ENCODE measurements around the gene PRSS58. TPM values are rescaled to one million over a fixed set of nuclear protein-coding genes. Genes with fewer than 3 reads are reported as not detected.

PRSS58 gene
- total and polyA plus RNA-seq, 7 experiments from 2014 or later = not detected

DNA sequence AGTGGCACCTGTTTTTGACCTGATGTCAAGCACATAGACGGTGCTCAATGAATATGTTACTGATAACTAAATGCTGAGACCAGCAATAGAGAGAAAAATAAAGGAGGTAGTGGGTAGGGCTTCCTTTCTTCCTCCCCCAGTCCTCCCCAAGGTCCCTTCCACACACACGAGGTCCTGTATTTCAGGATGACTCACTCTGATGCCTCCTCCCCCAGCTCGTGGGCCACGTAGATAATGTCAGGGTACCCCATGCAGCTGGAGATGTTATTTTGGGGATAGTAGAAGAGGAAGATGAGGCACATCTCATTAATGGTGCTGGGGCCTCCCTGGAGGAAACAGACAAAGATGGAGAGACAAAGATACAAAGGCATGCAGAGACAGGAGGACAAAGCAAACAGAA is 17.3 kb downstream of the PRSS58 start:
- H3K4me1 Mint-ChIP-seq = no peaks in the 10 kb centered on the region
- peaks cover 0 to 3% (median 0%) of the 10 kb centered on the region in 11 donors for H3K9me3 Mint-ChIP-seq
- CTCF ChIA-PET = no interaction called here
- Histone ChIP-seq H3K27ac (ENCODE audit: low read depth, low read length) (no peak overlapping the region), H3K27me3 (ENCODE audit: control insufficient read depth in 2 of 2, insufficient read depth in 2 of 2, low read length in 2 of 2) (no peaks in the 10 kb centered on the region), H3K4me3 (ENCODE audit: low read length) (no peak overlapping the region), H3K4me1 (ENCODE audit: control insufficient read depth in 2 of 2, insufficient read depth in 2 of 2, low read length in 2 of 2) (no peaks in the 10 kb centered on the region), H3K9me3 (ENCODE audit: control insufficient read depth in 2 of 3, low read length in 3 of 3) (no peaks in the 10 kb centered on the region), H3K36me3 (ENCODE audit: control insufficient read depth in 2 of 3, insufficient read depth in 3 of 3, low read length in 3 of 3) (no peaks in the 10 kb centered on the region)
- peaks cover 11 to 35% (median 25%) of the 10 kb centered on the region in 5 donors for H3K27me3 Mint-ChIP-seq
- H3K36me3 Mint-ChIP-seq = no peaks in the 10 kb centered on the region
- POLR2A ChIA-PET = no interaction called here
- intact Hi-C loops (cut with micrococcal nuclease) = no loop called here
- H3K4me3 Mint-ChIP-seq = no peak overlapping the region
- H3K27ac Mint-ChIP-seq = no peak overlapping the region
- DNase-seq (no peak), ATAC-seq (no peak)

DNA sequence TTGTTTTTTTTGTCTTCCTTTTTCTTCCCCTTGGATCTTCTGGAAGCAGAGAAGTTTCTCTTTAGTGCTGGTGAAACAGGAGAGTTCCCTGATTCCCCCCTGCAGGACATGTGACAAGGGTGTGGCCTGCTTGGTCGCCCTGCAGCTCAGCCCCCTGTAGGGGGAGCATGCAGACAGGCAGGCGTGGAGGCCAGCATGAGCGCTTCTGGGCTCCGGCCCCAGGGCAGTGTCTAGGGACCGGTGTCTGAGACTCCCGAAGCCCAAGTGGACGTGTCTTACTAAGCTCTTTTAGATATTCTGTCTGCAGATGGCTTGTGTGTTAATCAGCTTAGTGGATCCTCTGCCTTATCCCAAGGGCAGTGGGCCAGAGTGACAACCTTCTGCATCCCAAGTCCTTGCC is 26.1 kb downstream of the PRSS58 start:
- no peaks in the 10 kb centered on the region for H3K27me3 ChIP-seq (ENCODE audit: control insufficient read depth in 2 of 2, insufficient read depth in 2 of 2, low read length in 2 of 2)
- Mint-ChIP-seq H3K36me3 (no peaks in the 10 kb centered on the region), H3K4me3 (no peak overlapping the region), H3K4me1 (no peaks in the 10 kb centered on the region), H3K9me3 (peaks cover 0 to 7% (median 1%) of the 10 kb centered on the region in 11 donors), H3K27me3 (peaks cover 21 to 39% (median 27%) of the 10 kb centered on the region in 5 donors), H3K27ac (no peak overlapping the region)
- H3K4me1 ChIP-seq (ENCODE audit: control insufficient read depth in 2 of 2, insufficient read depth in 2 of 2, low read length in 2 of 2) = no peaks in the 10 kb centered on the region
- ATAC-seq (no peak), DNase-seq (no peak)
- POLR2A ChIA-PET = no interaction called here
- H3K36me3 ChIP-seq (ENCODE audit: control insufficient read depth in 2 of 3, insufficient read depth in 3 of 3, low read length in 3 of 3) = no peaks in the 10 kb centered on the region
- H3K9me3 ChIP-seq (ENCODE audit: control insufficient read depth in 2 of 3, low read length in 3 of 3) = no peaks in the 10 kb centered on the region
- no peak overlapping the region for H3K4me3 ChIP-seq (ENCODE audit: low read length)
- intact Hi-C loops (cut with micrococcal nuclease) = no loop called here
- CTCF ChIA-PET = no interaction called here
- H3K27ac ChIP-seq (ENCODE audit: low read depth, low read length) = no peak overlapping the region

DNA sequence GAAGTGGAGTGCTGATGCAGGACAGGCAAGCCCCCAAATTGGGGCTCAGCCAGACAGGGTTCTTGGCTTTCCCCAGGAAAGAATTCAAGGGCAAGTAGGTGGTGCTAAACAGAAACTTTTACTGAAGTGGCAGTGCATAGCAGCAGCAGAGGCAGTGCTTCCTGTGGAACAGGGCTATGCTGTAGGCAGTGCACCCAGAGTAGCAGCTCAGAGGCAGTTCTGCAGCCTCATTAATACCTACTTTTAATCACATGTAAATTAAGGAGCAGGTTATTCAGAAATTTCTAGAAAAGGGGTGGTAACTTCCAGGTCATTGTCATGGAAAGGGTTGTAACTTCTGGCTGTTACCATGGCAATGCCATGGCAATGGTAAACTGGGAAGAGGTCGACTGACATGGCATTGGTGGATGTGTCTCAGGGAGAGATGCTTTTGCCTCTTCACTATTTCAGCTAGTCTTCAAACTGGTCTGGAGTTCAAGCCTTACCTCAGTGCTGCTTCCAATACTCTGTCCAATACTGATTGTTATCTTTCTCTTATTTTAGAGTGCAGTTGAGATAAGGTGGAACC is 29.2 kb downstream of the PRSS58 start:
- Mint-ChIP-seq H3K27me3 (peaks cover 13 to 42% (median 29%) of the 10 kb centered on the region in 5 donors), H3K27ac (no peak overlapping the region), H3K4me3 (no peak overlapping the region), H3K9me3 (peaks cover 0 to 3% (median 0%) of the 10 kb centered on the region in 11 donors), H3K36me3 (no peaks in the 10 kb centered on the region), H3K4me1 (no peaks in the 10 kb centered on the region)
- no peaks in the 10 kb centered on the region for H3K9me3 ChIP-seq (ENCODE audit: control insufficient read depth in 2 of 3, low read length in 3 of 3)
- intact Hi-C loops (cut with micrococcal nuclease) = no loop called here
- no peak for ATAC-seq
- H3K27ac ChIP-seq (ENCODE audit: low read depth, low read length) = no peak overlapping the region
- DNase-seq = no peak
- H3K27me3 ChIP-seq (ENCODE audit: control insufficient read depth in 2 of 2, insufficient read depth in 2 of 2, low read length in 2 of 2) = no peaks in the 10 kb centered on the region
- CTCF ChIA-PET = no interaction called here
- POLR2A ChIA-PET = no interaction called here
- no peaks in the 10 kb centered on the region for H3K4me1 ChIP-seq (ENCODE audit: control insufficient read depth in 2 of 2, insufficient read depth in 2 of 2, low read length in 2 of 2)
- H3K4me3 ChIP-seq (ENCODE audit: low read length) = no peak overlapping the region
- H3K36me3 ChIP-seq (ENCODE audit: control insufficient read depth in 2 of 3, insufficient read depth in 3 of 3, low read length in 3 of 3) = no peaks in the 10 kb centered on the region

Other genes with a start within 250 kb of the PRSS58 start
- gene MGAM2, start 146.3 kb downstream of the PRSS58 start, total RNA-seq = under 1 TPM in 1 of 5 experiments, not detected in 4; 0.10 TPM
- not detected for gene MGAM2, start 146.3 kb downstream of the PRSS58 start, polyA plus RNA-seq

Measured in naive thymus-derived CD4-positive, alpha-beta T cell (primary cell).